Activated CD4-positive, alpha-beta T cell treated with anti-CD3 and anti-CD28 coated beads, Interleukin-2, amount 50 U/mL, for 16 hours (primary cell): Measurements from ENCODE around the gene ANKRD17.

ENCODE experiments used
- DNase-seq: peaks from one replicate; pipeline ENCODE4 v3.0.0-alpha.2; 2020

ANKRD17 gene

DNA sequence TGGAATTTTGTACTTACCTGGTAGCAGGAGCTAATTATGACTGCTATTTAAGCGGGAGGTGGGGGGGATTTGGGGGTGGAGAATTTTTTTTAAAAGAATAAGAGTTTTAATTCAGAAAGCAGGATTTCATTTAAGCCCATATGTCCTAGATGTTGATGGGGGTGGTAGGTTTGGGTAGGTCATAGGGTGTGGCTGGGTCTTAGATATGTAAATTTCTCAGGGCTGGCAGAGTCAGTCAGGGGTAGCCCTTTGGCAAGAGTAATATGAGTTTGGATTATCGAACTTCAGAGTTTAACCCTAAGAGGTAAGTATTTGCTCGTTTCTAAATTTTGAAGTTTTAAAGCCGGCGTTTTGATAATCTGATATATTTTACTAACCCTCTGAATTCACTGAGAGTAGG, 153.9 kb downstream of the ANKRD17 start:
- DNase-seq = no peak

DNA sequence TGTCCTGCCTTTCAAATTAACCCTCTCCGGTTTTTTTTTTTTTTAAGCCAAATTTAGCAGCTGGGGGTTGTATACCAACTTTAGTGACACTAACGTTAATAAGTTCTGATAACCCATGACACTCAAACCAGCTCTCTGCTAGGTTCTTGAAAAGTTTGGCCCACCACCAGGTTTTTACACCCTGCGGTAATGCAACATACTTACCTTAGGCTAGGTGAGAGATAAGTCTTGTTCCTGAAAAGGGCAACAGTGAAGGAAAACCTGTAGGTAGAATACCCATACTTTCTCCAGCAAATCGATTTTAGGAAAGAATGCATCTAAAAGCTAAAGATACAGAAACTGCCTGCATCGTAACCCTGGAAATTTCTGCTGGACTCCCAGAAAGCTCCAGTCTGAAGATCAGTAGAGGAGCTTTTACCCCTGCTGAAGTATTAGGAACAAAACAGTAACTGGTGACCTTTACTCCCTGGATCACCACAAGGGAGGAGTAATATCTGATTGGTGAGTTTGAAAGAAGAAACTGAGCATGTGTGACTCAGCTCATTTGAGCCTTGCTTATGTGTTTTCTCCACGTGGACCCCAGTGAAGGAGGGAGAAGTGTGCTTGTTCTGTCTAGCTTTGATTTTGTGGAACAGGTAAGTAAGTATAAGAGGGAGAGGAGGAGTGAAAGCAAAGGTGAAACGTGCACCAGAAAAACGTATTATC, 154.6 kb downstream of the ANKRD17 start:
- no peak for DNase-seq

DNA sequence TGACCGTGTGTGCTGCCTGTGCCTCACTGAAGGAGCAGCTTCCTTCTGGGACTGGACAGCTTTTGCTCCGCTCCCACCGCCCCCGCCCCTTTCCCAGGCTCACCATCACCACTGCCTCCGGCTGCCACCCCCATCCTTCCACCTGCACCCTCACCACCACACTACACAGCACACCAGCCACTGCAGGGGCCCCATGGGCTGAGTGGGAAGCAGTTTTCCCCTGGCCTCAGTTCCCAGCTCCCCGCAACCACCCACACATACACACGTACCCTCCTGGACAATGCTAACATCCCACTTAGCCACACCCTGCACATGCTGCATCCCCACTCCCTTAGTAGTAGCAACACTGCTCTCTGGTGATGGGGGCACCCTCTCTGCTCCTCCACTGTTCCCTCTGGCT, 159.5 kb downstream of the ANKRD17 start:
- no peak for DNase-seq

DNA sequence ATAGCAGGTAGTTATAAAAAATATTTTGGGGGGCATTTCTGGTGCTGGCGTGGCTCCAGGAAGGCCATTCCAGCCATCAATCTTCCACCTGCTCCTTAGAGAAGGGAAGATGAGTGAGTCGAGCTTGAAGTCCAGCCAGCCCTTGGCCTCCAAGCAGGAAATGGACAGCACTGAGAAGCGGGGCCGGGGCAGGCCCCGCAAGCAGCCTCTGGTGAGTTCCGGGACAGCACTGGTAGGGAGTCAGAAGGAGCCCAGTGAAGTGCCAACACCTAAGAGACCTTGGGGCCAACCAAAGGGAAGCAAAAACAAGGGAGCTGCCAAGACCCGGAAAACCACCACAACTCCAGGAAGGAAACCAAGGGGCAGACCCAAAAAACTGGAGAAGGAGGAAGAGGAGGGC, 159.9 kb downstream of the ANKRD17 start:
- DNase-seq = no peak

DNA sequence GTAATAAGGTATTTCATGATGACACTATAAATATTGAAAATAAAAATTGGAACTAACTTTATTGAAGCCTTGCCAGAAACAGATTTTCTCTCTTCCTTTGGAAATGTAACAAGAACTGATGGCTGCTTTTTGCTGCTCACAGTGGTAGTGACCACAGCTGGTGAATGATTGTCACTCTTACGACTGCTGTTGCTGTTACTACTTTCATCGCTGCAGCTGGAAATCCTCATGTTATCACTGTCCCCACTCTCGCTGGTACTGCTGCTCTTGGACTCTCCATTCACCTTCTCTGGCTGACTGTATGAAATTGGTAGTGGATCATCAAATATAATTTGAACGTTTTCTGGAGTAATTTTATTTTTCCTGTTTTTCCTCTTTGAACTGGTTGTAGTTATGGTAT, 160.6 kb downstream of the ANKRD17 start:
- DNase-seq = no peak

DNA sequence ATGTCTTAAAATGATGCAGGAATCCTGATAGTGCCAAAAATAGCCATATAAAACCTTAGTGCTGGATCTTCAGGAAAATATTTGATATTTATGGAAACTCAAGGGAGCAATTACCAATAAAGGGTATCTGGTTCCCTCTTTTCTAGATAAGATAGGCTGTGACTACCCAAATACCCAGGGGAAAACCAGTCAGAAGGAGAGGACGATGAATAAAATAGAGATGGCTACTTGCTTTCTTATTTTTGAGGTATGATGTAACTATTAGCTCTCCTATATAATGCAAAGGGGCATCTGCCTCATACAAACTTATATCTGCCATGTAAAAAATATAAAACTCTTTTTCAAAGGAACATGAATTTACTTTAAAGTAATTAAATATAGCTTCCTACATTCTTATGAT, 165.7 kb downstream of the ANKRD17 start:
- DNase-seq = no peak

DNA sequence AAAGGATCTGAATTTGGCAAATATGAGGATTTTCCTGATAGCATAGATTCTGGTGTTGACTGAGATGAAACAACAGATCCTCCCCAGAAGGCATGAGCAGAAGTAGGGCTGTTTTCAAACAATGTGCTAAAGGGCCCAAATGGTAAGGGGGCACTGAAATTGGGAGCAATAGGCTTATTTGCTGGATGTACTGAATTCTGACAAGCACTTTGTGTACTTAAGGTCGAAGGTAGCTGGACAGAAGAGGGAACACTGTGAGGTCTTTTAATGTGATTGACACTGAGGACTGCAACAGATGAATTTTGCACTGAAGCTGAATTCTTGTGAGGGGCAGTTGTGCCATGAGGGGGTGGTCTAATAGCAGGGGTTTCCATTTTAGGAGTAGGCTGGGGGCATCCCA, 167.9 kb downstream of the ANKRD17 start:
- no peak for DNase-seq

DNA sequence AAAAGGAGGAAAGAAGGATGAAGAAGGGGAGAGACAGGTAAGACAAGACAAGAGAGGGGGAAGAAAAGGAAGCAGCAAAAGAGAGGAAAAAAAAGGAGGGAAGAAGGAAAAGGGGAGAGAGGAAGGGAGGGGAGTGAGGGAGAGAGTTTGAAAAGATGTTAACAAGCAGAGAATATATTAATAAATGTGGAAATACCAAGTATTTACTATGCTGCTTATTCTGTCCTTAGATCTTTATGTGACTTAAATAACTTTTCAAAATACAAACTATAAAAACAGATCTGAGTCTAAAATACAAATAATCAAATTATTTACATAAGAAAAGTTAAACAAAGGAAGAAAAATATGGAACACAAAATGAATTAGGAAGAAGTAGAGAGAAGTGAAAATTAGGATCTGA, 170.7 kb downstream of the ANKRD17 start:
- no peak for DNase-seq

DNA sequence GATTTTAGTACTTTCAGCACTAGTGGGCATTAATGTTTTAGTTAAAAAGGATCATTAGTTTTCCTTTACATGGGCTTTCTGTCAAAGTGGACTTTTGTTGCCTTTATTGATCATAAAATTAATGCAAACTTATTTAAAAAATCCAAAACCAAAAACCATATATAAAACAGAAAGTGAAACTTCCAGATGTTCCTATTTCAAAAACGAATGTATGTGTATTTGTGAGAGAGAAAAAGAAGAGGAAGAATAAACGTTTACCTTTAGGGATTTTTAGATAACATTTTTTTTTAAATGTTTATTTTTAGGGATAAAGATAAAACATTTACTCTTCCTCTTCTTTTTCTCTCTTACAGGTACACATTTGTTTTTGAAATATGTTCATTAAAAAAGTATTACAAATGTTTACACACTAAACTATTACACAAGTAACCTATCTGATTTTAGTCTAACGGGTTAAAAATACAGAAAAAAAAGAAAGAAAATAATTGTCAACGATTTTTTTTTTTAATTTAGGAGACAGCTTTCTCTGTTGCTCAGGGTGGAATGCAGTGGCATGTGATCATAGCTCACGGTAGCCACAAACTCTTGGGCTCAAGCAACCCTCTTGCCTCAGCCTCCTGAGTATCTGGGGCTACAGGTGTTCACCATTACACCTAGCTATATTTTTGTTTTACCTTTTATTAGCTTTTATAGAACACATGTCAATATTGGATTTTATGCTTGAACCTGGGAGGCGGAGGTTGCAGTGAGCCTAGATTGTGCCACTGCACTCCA, 172.3 kb downstream of the ANKRD17 start:
- no peak for DNase-seq

DNA sequence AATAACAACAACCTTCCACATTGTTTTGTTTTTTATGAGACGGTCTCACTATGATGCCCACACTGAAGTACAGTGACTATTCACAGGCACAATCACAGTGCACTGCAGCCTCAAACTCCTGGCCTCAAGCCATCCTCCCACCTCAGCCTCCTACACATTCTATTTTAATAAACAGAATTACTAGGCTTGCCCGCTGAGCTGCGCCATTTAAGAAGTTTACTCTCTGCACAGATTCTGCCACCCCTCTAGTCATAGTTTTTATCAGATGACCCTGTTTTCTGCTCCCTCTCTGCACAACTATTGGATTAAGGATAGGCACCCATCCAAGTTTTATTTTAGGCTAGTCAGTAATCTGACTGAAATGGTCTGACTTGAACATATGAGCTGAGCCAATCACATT, 177.8 kb downstream of the ANKRD17 start:
- no peak for DNase-seq

DNA sequence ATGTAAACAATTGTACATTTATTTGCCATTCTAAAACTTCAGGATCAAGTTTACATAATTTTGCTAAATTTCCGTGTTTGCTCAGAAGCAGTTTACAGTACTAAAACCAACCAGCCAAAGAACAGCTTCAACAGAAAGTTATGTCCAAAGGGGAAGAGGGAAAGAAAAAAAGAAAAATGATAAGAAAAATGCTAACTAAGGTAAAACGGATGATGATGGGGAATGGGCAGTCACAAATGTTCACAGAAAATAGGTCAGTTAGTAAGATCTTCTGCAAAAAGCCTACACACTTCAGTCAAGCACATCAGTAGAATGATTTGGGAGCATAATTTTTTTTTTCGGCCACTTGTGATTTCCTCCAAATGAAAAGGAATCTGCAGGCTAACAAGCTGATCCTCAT, 182.8 kb downstream of the ANKRD17 start:
- DNase-seq = no peak

DNA sequence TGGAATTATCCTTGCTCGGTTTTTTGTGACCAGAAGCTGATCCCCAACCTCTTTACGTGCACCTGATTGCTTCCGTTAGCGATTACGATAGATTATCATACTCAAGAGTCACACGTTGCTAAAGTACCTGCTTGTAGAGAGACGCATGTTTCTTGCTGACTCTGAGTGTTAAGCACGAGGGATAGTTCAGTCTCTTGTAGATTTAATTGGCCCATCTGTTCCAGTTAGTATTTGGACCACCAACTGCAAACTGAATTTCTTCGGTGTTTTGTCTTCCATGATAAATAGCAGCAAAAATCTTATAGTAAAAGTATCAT, 188.6 kb downstream of the ANKRD17 start:
- no peak for DNase-seq

DNA sequence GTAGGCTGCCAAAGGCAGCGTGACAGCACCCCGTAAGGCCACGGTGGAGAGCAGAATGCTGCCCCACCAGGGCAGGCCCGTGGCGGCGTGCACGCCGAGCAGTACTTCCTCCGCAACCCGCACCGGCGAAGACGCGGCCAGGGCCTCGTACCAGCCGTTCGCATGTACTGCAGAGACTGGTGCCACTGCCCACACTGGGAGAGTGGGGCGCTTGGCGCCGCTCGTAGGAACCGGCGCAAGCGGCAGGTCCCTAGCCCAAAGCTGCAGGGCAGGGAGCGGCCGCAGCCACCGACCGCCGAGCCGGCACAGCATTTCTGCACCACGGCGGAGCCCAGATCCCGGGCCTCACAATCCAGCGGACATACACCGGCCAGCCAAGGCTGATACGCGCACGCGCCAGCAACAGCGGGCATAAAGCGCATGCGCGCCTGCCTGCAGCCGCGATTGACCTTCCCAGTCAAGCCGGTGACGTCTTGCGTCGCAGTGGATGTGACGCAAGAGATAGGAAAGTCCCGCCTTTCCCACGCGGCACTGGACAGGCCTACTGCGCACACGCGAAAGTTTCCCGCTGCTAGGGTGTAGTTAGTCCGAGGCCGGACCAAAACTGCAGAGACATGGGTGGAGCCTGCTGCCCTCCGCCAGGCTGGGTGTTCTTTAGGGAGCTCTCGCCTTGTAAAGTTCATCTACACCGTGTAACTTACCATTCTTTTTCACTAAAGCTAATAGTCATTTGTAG, 189.1 kb downstream of the ANKRD17 start, which contains the start of gene COX18:
Gene COX18, minus strand, starts transcription at position 379 of the 736 bp plus-strand sequence. Its CDS starts 67 bp downstream, at position 312.
- peak; percentile 98 for DNase-seq

DNA sequence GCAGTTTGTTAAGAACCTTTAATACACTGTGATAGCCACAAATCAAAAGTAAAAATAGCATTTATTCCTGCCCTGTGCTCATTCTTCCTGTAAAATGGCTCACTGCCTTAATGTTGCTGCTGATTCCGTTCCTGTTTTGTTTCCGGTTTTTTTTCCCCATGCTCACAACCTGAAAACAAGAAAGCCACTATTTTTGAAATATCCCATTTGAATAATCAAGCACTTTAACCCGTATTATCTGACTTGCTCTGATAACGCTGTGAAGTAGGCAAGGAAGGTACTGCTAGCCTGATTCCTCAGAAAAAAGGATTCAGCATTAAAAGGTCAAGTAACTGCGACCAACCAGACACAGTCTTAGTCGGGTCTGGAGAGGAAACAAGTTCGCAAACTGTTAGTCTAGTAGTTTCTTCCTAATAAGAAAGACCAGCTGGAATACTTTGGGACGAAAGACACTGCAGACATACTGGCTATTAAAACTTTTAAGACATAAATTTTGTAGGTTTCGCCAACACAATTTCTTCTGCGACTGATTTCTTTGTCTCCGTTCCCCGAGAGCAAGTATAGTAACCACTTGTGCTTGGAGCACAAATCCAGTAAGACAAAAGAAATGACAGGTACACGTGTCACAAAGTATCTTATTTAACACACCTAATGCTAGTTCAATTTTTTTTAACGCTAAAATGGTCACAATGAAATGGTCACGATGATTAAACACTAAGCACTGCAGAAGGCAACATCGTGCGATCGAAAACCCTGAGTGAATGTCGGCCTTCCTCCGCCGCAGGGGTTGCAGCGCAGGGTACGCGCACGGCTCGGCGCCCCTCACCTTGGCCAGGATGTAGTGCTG, 189.9 kb downstream of the ANKRD17 start:
- DNase-seq = peak; percentile 50

DNA sequence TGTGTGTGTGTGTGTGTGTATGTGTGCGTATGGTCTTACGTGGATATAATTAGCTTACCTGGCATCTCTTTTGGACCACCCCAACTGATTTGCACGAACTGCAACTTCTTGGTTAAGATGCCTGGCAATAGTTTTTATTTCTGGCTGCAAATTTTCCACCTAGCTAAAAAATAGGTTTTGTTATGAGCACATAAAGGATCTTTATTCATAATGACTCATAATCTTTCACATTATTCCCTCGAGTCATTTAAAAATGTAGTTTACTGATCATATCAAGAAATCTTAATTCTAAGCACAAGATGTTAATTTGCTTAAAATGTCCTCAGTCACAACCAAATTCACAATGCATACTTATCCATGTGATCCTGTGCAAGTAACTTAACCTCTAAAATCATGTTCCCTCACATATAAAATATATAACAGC, 190.6 kb downstream of the ANKRD17 start:
- peak; percentile 76 for DNase-seq

DNA sequence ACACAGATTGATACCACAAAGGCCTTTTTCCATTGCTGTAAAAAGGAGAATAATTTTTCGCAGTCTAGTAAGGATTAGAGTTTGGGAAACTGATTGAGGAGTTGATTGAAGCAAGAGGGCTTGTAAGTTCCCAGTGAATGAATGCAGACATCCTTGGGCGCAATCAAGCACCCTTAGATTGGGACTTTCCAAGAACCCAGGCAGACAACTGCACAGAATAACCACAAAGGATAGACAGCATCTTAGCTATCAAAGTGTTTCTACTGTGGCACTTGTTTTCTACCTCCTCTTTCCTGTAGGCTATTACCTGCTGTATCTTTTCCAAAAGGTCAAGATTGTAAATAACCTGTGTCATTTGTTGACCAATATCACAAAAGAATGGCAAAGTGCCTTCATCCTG, 191.7 kb downstream of the ANKRD17 start:
- peak; percentile 56 for DNase-seq

DNA sequence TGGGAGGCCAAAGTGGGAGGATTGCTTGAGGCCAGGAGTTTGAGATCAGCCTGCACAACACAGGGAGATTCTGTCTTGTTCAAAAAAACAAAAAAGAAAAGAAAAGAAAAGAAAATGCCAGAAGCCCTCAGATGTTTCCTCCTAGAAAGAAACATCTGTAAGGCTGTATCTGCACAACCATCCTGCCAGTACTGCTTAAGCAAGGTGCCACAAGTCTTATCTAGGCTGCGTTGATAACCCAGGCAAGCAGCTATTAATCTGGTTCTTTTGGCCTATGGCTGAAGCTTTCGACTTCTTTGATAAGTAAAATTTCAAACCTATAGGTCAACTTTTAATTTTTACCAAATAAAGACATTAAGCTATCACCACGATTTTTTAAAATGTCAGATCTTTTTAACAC, 192.2 kb downstream of the ANKRD17 start:
- DNase-seq = no peak

DNA sequence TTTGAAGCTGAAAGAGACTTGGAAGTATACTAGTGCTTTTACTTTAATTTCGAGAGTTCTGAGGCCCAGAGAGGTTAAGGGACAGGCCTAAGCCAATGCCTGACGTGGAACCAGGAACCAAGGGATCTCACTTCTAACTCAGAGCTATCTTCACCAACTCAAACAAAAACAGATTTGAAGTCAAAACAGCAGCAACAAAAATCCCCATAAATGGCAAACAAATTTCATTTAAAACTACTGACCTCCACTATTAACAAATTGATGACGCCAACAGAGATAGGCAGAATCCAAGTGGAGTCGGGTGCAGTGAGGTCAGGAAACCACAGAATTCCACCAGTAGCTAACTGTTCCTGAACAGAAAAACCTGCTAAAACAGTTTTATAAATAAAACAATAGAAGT, 194.1 kb downstream of the ANKRD17 start:
- DNase-seq = no peak

DNA sequence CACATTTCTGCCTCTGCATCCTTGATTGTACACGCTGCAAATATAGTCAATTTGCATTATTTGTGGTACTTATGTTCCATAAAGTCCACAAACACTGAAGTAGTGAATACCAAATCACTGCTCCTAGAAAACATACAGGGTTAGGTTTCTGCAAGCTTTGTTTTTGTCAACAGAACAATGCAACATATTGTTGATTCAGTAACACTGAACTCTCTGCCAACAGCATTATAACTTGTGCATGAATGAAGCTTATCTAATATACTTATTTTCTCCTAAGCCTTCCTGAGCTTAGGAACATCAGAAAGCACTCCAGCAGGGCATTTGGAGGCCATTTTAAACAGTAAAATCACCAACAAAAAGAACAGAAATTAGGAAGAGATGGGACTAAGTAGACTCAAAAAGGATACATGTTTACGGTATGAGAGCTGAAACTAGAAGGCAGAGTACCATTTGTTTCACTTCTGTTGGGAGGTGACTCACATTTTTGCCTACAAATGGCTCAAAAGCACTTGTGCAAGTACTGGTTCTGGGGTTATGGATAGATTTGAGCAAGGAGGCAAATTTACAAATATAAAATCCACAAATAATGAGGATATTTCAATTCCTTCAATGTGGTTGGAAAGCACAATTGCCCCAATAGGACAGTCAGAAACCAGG, 203.2 kb downstream of the ANKRD17 start:
- DNase-seq = peak; percentile 26

DNA sequence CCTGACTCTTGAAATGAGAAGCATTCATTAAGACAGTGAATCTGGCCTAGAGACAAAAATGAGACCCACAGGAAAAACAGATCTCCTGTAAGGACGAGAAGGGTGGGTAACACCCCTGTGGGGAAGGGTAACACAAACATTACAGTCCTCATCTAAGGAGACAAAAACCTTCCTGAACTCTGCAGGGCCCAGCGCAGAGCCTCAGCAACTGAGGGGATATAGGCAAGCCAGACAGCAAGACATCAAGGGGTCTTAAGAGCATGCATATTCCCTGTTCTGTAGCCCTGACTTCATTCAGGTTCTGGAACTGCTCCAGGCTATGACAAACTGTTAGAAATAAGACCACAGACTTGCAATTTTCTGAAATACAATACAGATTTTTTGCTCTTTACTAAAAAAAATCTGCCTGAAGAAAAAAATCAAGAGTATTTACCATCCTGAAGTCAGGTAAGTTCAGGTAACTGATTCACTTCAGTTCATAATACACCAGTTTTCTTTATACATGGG, 204.6 kb downstream of the ANKRD17 start:
- no peak for DNase-seq

DNA sequence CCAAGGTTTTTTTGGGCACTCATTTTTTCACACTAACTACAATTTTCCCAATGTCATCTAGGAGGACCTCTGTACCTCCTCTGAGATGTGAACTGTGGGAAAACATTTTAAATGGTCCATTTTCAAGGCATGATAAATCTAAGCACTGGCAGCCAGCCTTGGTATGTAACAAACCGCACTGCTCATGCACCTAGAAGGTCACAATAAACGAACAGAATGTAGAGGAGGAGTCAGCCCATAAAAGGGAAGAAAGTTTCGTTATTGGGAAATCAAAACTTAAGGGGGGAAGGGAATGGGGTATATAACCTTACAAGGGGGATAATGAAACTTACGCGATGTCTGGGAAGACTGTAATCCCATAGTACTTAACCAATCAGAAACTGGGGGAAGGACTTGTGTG, 205.5 kb downstream of the ANKRD17 start:
- no peak for DNase-seq

DNA sequence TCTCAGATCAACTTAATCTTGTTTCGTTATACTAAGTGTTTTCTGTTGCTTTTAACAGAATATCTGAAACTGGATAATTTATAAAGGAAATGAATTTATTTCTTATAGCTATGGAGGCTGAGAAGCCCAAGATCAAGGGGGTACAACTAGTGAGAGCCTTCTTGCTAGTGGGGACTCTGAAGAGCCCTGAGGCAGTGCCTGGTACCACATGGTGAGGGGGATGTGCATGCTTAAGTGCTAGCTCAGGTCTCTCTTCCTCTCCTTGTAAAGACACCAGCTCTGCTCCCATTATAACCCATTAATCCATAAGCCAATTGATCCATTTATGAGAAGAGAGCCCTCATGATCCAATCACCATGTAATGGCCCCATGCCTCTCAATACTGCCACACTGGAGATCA, 207.0 kb downstream of the ANKRD17 start:
- DNase-seq = no peak
